CD4-positive, alpha-beta T cell (primary cell): ENCODE results near the gene HS6ST2. TPM values are rescaled to one million over a fixed set of nuclear protein-coding genes. Genes with fewer than 3 reads are reported as not detected.
"Not testable (repeated sequence)": the region's sequence is repeated elsewhere in the genome, so short reads cannot be mapped to it uniquely, and the experiment has no call there.

Experiments
- ATAC-seq: fragments of 200-7000 bp; cut with Tn5 transposase; one replicate; pipeline ENCODE4 v1.10.0; 2022; ENCODE audit warnings: mild to moderate bottlenecking; ENCODE audit not compliant: poor library complexity
- CTCF ChIA-PET: fragments of 350-600 bp; sonication (Branson Sonifier 250); formaldehyde crosslinking; loops from one replicate; lab custom pipeline; 2021; ENCODE audit warnings: antibody characterized with exemption, inconsistent platforms; lab: Charles Lee
- POLR2A ChIA-PET: fragments of 350-600 bp; sonication (Branson Sonifier 250); formaldehyde crosslinking; loops from one replicate; lab custom pipeline; 2021; ENCODE audit warnings: antibody characterized with exemption, inconsistent platforms; lab: Charles Lee
- DNase-seq, 14 experiments: peaks; one replicate each; pipeline ENCODE4 v3.0.0-alpha.2; 2013 to 2020; ENCODE audit warnings: mixed read lengths in 2 of 14
- H3K27ac ChIP-seq, 2 donors: one replicate each; pipeline versions ENCODE4 v1.5.1 to v1.7.0; 2013; ENCODE audit warnings: low read length in 2 of 2, low read depth in 1 of 2, mild to moderate bottlenecking in 1 of 2
- H3K27me3 ChIP-seq, 2 experiments: 1 replicate in 1 of 2; 2 replicates in 1 of 2; pipeline versions ENCODE4 v1.6.1 to v1.7.0; 2013; ENCODE audit warnings: low read length in 2 of 2, control low read depth in 1 of 2, mild to moderate bottlenecking in 1 of 2, moderate library complexity in 1 of 2; ENCODE audit not compliant: insufficient read depth in 2 of 2, control insufficient read depth in 1 of 2
- H3K36me3 ChIP-seq: one replicate; pipeline ENCODE4 v1.6.1; 2013; ENCODE audit warnings: low read length, control low read depth; ENCODE audit not compliant: insufficient read depth
- H3K4me1 ChIP-seq: one replicate; pipeline ENCODE4 v1.6.1; 2013; ENCODE audit warnings: low read length, control low read depth; ENCODE audit not compliant: insufficient read depth
- H3K4me3 ChIP-seq: one replicate; pipeline ENCODE4 v1.5.1; 2013; ENCODE audit warnings: mild to moderate bottlenecking, low read length, moderate library complexity
- H3K9me3 ChIP-seq, 2 experiments: 1 replicate in 1 of 2; 2 replicates in 1 of 2; pipeline versions ENCODE4 v1.6.1 to v1.7.0; 2013; ENCODE audit warnings: low read length in 2 of 2, mild to moderate bottlenecking in 2 of 2, control low read depth in 1 of 2, moderate library complexity in 1 of 2; ENCODE audit not compliant: control insufficient read depth in 1 of 2, insufficient read depth in 1 of 2
- H3K27ac Mint-ChIP-seq: one replicate; pipeline ENCODE4 v1.8.0; 2020; ENCODE audit warnings: mixed read lengths
- H3K27me3 Mint-ChIP-seq: one replicate; pipeline ENCODE4 v1.8.0; 2021; ENCODE audit warnings: mixed read lengths
- H3K36me3 Mint-ChIP-seq: one replicate; pipeline ENCODE4 v1.8.0; 2021; ENCODE audit warnings: low read depth, mixed read lengths
- H3K4me1 Mint-ChIP-seq: one replicate; pipeline ENCODE4 v1.8.0; 2021; ENCODE audit warnings: low read depth, mixed read lengths
- H3K4me3 Mint-ChIP-seq: one replicate; pipeline ENCODE4 v1.8.0; 2020; ENCODE audit warnings: mild to moderate bottlenecking, mixed read lengths
- H3K9me3 Mint-ChIP-seq: one replicate; pipeline ENCODE4 v1.8.0; 2020; ENCODE audit warnings: mixed read lengths
- intact Hi-C, 2 experiments: fragments of 100-400 bp; cut with DNase I in 1 of 2; cut with micrococcal nuclease in 1 of 2; formaldehyde crosslinking; loops; one replicate each; pipeline versions ENCODE4 v1.15.1 to v1.9.0; 2023 to 2025; cut with DNase I, micrococcal nuclease
- total RNA-seq, 174 experiments: library from RNA in 2 of 174; stranded (reverse) in 2 of 174; gene quantifications; one replicate each; pipeline ENCODE4 v1.2.3 and lab custom pipeline; 2021 to 2026
- TF ChIP-seq, protein P1 (sequence below): fragments of 200-600 bp; IDR thresholded peaks from one replicate; pipeline ENCODE4 v1.8.0; 2022; ENCODE audit warnings: antibody characterized with exemption, mild to moderate bottlenecking

The HS6ST2 gene
- total RNA-seq, 2 experiments from 2014 or later: not detected

- no peaks in the 10 kb centered on the region for H3K9me3 ChIP-seq
- Mint-ChIP-seq H3K9me3 (no peaks in the 10 kb centered on the region), H3K27ac (no peak overlapping the region), H3K27me3 (peaks cover 1% of the 10 kb centered on the region), H3K4me3 (no peak overlapping the region), H3K36me3 (no peaks in the 10 kb centered on the region), H3K4me1 (no peaks in the 10 kb centered on the region)
- no peaks in the 10 kb centered on the region for H3K4me1 ChIP-seq
- DNase-seq: no peak
- no peak for ATAC-seq
- H3K4me3 ChIP-seq: no peak overlapping the region
- no peaks in the 10 kb centered on the region for H3K36me3 ChIP-seq
- TF ChIP-seq, protein P1, sequence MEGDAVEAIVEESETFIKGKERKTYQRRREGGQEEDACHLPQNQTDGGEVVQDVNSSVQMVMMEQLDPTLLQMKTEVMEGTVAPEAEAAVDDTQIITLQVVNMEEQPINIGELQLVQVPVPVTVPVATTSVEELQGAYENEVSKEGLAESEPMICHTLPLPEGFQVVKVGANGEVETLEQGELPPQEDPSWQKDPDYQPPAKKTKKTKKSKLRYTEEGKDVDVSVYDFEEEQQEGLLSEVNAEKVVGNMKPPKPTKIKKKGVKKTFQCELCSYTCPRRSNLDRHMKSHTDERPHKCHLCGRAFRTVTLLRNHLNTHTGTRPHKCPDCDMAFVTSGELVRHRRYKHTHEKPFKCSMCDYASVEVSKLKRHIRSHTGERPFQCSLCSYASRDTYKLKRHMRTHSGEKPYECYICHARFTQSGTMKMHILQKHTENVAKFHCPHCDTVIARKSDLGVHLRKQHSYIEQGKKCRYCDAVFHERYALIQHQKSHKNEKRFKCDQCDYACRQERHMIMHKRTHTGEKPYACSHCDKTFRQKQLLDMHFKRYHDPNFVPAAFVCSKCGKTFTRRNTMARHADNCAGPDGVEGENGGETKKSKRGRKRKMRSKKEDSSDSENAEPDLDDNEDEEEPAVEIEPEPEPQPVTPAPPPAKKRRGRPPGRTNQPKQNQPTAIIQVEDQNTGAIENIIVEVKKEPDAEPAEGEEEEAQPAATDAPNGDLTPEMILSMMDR: no peak
- intact Hi-C loops: no loop called here
- POLR2A ChIA-PET: no interaction called here
- H3K27ac ChIP-seq: no peak overlapping the region
- H3K27me3 ChIP-seq: no peaks in the 10 kb centered on the region
- CTCF ChIA-PET: no interaction called here
These were observed 57.7 kb downstream of the HS6ST2 start for GRCh38 chrX:132900633-132901293.

DNA sequence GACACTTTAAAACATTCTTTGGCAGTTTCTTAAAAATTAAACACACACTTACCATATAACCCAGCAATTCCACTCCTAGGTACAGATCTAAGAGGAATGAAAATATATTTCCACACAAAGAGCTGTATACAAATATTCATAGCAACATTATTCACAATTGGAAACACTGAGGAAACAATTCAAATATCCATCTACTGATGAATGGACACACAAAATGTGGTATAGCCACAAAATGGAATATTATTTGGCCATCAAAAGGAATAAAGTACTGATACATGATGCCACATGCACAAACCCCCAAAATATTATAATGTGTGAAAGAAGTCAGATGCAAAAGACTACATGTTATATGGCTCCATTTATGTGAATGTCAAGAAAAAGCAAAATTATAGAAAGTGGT, 70.9 kb downstream of the HS6ST2 start:
- H3K4me3 ChIP-seq: no peak overlapping the region
- no peaks in the 10 kb centered on the region for H3K9me3 ChIP-seq
- DNase-seq: no peak
- H3K9me3 Mint-ChIP-seq: peaks cover 5% of the 10 kb centered on the region
- no peaks in the 10 kb centered on the region for H3K4me1 Mint-ChIP-seq
- TF ChIP-seq, protein P1: no peak
- H3K27me3 Mint-ChIP-seq: no peaks in the 10 kb centered on the region
- H3K4me3 Mint-ChIP-seq: no peak overlapping the region
- H3K36me3 Mint-ChIP-seq: no peaks in the 10 kb centered on the region
- ChIA-PET POLR2A (no interaction called here), CTCF (interaction anchor here (0.8 kb wide), 1 partner anchor 1277 kb away, joined by 3 read pairs; no protein-coding TSS in a partner anchor)
- no peaks in the 10 kb centered on the region for H3K27me3 ChIP-seq
- no peaks in the 10 kb centered on the region for H3K36me3 ChIP-seq
- no peak overlapping the region for H3K27ac ChIP-seq
- no peak overlapping the region for H3K27ac Mint-ChIP-seq
- ATAC-seq: no peak
- intact Hi-C loops: no loop called here
- H3K4me1 ChIP-seq: no peaks in the 10 kb centered on the region

- CTCF ChIA-PET: no interaction called here
- TF ChIP-seq, protein P1: no peak
These were observed 75.0 kb downstream of the HS6ST2 start for GRCh38 chrX:132883358-132883915.

DNA sequence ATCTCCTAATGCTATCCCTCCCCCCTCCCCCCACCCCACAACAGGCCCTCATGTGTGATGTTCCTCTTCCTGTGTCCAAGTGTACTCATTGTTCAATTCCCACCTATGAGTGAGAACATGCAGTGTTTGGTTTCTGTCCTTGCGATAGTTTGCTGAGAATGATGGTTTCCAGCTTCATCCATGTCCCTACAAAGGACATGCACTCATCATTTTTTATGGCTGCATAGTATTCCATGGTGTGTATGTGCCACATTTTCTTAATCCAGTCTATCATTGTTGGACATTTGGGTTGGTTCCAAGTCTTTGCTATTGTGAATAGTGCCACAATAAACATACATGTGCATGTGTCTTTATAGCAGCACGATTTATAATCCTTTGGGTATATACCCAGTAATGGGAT, 77.7 kb downstream of the HS6ST2 start:
- ATAC-seq, H3K27me3 Mint-ChIP-seq, H3K4me1 Mint-ChIP-seq, CTCF ChIA-PET, H3K36me3 Mint-ChIP-seq, POLR2A ChIA-PET, H3K9me3 Mint-ChIP-seq, intact Hi-C loops, H3K36me3 ChIP-seq, H3K27ac ChIP-seq, H3K27me3 ChIP-seq, DNase-seq, H3K9me3 ChIP-seq, H3K4me3 Mint-ChIP-seq, H3K4me3 ChIP-seq, H3K27ac Mint-ChIP-seq, H3K4me1 ChIP-seq: not testable (repeated sequence)

More at GRCh38 chrX:132883358-132883915, 75.0 kb downstream of the HS6ST2 start:
- ATAC-seq: no peak
- Histone ChIP-seq H3K4me1 (no peaks in the 10 kb centered on the region), H3K27me3 (no peaks in the 10 kb centered on the region), H3K27ac (no peak overlapping the region), H3K9me3 (no peaks in the 10 kb centered on the region), H3K4me3 (no peak overlapping the region), H3K36me3 (no peaks in the 10 kb centered on the region)
- H3K36me3 Mint-ChIP-seq: no peaks in the 10 kb centered on the region
- H3K4me1 Mint-ChIP-seq: no peaks in the 10 kb centered on the region
- intact Hi-C loops: no loop called here
- POLR2A ChIA-PET: no interaction called here
- H3K4me3 Mint-ChIP-seq: no peak overlapping the region
- no peaks in the 10 kb centered on the region for H3K27me3 Mint-ChIP-seq
- no peak overlapping the region for H3K27ac Mint-ChIP-seq
- no peaks in the 10 kb centered on the region for H3K9me3 Mint-ChIP-seq
- DNase-seq: no peak
